Measurements from ENCODE around the gene DCDC2. TPM values are rescaled to one million over a fixed set of nuclear protein-coding genes. Genes with fewer than 3 reads are reported as not detected.

Gene DCDC2
- total RNA-seq, 1 experiment from 2014 or later: 45.1 TPM

DNA sequence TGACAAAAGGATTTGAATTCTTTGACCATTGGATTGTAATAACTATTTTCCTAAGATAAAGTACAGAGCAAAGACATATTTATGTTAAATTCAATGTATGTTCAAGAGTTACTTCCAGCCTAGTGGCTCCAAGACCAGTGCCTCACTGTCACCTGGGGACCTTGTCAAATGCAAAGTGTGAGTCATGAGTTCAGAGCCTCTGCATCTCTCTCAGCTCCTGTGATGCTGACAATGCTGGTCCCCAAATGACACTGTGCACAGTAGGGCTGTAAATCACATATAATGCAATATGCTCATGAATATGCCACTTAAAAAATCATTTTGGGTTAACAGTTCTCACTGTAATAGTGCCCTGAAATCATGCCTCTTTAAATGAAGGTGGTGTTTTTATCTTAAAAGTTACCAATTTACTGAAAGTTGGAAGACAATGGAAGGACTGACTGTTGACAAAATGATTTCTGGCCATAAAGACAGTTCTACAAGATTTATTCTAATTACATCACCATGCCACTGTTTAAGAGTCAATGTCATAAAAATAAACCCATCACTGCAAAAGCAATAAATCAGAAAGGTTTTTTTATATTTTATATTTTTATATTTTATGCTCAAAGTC lies 169.8 kb downstream of the DCDC2 start:
- no TSS peak for BruUV-seq (replicated peaks)
- Histone ChIP-seq H3K4me1 (ENCODE audit: insufficient read depth, low read length, poor library complexity, severe bottlenecking) (peaks cover 6% of the 10 kb centered on the region), H3K36me3 (ENCODE audit: insufficient read depth, low read length, poor library complexity, severe bottlenecking) (no peaks in the 10 kb centered on the region), H3K27me3 (replicated peaks; ENCODE audit: insufficient read depth, low read depth, low read length, poor library complexity) (no peaks in the 10 kb centered on the region), H3K9me3 (ENCODE audit: low read depth, low read length, poor library complexity, severe bottlenecking) (no peaks in the 10 kb centered on the region), H3K27ac (ENCODE audit: low read depth, low read length, poor library complexity, severe bottlenecking) (no peak overlapping the region), H3K4me3 (ENCODE audit: low read depth, low read length, poor library complexity, severe bottlenecking) (no peak overlapping the region)
- no peak for DNase-seq (ENCODE audit: low spot score)
- POLR2A ChIA-PET (ENCODE audit: low non-redundant PET): no interaction called here
- no peak for TF ChIP-seq EZH2 (IDR thresholded peaks at IDR 0.05; ENCODE audit: borderline replicate concordance, low read depth, low read length, poor library complexity, severe bottlenecking)
- TF ChIP-seq, protein P1, sequence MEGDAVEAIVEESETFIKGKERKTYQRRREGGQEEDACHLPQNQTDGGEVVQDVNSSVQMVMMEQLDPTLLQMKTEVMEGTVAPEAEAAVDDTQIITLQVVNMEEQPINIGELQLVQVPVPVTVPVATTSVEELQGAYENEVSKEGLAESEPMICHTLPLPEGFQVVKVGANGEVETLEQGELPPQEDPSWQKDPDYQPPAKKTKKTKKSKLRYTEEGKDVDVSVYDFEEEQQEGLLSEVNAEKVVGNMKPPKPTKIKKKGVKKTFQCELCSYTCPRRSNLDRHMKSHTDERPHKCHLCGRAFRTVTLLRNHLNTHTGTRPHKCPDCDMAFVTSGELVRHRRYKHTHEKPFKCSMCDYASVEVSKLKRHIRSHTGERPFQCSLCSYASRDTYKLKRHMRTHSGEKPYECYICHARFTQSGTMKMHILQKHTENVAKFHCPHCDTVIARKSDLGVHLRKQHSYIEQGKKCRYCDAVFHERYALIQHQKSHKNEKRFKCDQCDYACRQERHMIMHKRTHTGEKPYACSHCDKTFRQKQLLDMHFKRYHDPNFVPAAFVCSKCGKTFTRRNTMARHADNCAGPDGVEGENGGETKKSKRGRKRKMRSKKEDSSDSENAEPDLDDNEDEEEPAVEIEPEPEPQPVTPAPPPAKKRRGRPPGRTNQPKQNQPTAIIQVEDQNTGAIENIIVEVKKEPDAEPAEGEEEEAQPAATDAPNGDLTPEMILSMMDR (conservative IDR thresholded peaks at IDR 0.05; ENCODE audit: low read depth, low read length): no peak
- CTCF ChIA-PET: no interaction called here
- intact Hi-C loops (cut with micrococcal nuclease; ENCODE audit: unreplicated experiment): no loop called here

DNA sequence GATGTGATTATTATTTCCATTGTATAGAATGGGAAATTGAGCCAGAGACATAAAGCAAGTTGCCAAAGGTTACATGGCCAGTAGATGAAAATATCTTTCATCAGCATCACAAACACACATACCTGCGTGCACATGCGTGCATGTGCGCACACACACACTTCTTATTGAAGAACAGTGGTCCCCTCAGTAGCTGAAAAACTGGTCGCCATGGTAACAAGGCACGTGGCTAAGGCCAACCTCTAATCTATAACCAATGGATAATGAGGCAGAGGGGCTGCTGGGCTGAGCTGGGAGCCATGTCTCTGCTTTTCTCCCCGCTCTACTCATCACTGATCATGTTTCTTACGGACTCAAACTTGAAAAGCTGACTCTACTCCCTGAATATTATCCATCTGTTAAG lies 171.5 kb downstream of the DCDC2 start:
- CTCF ChIA-PET: no interaction called here
- H3K36me3 ChIP-seq (ENCODE audit: insufficient read depth, low read length, poor library complexity, severe bottlenecking): no peaks in the 10 kb centered on the region

GRCh38 chr6:24183584-24183983 lies 174.3 kb downstream of the DCDC2 start:
- Histone ChIP-seq H3K4me1 (ENCODE audit: insufficient read depth, low read length, poor library complexity, severe bottlenecking) (peaks cover 4% of the 10 kb centered on the region), H3K36me3 (ENCODE audit: insufficient read depth, low read length, poor library complexity, severe bottlenecking) (no peaks in the 10 kb centered on the region), H3K27me3 (replicated peaks; ENCODE audit: insufficient read depth, low read depth, low read length, poor library complexity) (no peaks in the 10 kb centered on the region), H3K9me3 (ENCODE audit: low read depth, low read length, poor library complexity, severe bottlenecking) (peaks cover 7% of the 10 kb centered on the region), H3K27ac (ENCODE audit: low read depth, low read length, poor library complexity, severe bottlenecking) (no peak overlapping the region), H3K4me3 (ENCODE audit: low read depth, low read length, poor library complexity, severe bottlenecking) (no peak overlapping the region)
- BruUV-seq (replicated peaks): no TSS peak
- ChIA-PET CTCF (no interaction called here), POLR2A (ENCODE audit: low non-redundant PET) (no interaction called here)
- intact Hi-C loops (cut with micrococcal nuclease; ENCODE audit: unreplicated experiment): no loop called here
- DNase-seq (ENCODE audit: low spot score): no peak
- TF ChIP-seq, protein P1 (conservative IDR thresholded peaks at IDR 0.05; ENCODE audit: low read depth, low read length): no peak
- no peak for TF ChIP-seq EZH2 (IDR thresholded peaks at IDR 0.05; ENCODE audit: borderline replicate concordance, low read depth, low read length, poor library complexity, severe bottlenecking)

More for the DNA sequence above, 171.5 kb downstream of the DCDC2 start:
- Histone ChIP-seq H3K27ac (ENCODE audit: low read depth, low read length, poor library complexity, severe bottlenecking) (no peak overlapping the region), H3K27me3 (replicated peaks; ENCODE audit: insufficient read depth, low read depth, low read length, poor library complexity) (no peaks in the 10 kb centered on the region), H3K4me1 (ENCODE audit: insufficient read depth, low read length, poor library complexity, severe bottlenecking) (peaks cover 6% of the 10 kb centered on the region), H3K9me3 (ENCODE audit: low read depth, low read length, poor library complexity, severe bottlenecking) (peaks cover 7% of the 10 kb centered on the region), H3K4me3 (ENCODE audit: low read depth, low read length, poor library complexity, severe bottlenecking) (no peak overlapping the region)
- TF ChIP-seq EZH2 (IDR thresholded peaks at IDR 0.05; ENCODE audit: borderline replicate concordance, low read depth, low read length, poor library complexity, severe bottlenecking): no peak
- TF ChIP-seq, protein P1 (conservative IDR thresholded peaks at IDR 0.05; ENCODE audit: low read depth, low read length): no peak
- no peak for DNase-seq (ENCODE audit: low spot score)
- intact Hi-C loops (cut with micrococcal nuclease; ENCODE audit: unreplicated experiment): no loop called here
- POLR2A ChIA-PET (ENCODE audit: low non-redundant PET): no interaction called here
- no TSS peak for BruUV-seq (replicated peaks)
